ENCODE results near the gene BHLHA15. TPM values are rescaled to one million over a fixed set of nuclear protein-coding genes. Genes with fewer than 3 reads are reported as not detected.

The BHLHA15 gene
- polyA plus RNA-seq, 1 donor (not counting 4 experiments of a cell fraction or from before 2014, with no cell fraction given): not detected

DNA sequence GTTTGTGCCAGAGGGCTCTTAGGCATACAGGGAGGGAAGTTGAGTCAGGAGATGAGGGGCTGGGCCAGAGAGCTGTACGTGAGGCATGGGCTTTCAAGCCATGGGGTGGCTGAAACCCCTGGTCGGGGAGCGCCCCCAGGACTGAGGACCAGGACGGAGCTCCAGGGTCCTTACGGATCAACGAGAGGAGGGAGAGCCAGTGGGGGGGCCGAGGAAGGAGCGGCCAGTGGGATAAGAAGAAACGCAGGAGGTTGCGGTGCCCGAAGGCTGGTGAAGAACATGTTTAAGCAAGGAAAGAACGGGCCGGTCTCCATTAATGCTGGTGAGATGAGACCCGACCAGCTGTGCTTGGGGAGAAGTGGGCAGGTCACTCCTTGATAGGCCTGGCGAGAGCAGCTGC is 43.6 kb upstream of the BHLHA15 start:
- dilution Hi-C loops (cut with MboI; ENCODE audit: extremely low pct_ligation_motif_present, low sequenced_read_pairs): no loop called here

DNA sequence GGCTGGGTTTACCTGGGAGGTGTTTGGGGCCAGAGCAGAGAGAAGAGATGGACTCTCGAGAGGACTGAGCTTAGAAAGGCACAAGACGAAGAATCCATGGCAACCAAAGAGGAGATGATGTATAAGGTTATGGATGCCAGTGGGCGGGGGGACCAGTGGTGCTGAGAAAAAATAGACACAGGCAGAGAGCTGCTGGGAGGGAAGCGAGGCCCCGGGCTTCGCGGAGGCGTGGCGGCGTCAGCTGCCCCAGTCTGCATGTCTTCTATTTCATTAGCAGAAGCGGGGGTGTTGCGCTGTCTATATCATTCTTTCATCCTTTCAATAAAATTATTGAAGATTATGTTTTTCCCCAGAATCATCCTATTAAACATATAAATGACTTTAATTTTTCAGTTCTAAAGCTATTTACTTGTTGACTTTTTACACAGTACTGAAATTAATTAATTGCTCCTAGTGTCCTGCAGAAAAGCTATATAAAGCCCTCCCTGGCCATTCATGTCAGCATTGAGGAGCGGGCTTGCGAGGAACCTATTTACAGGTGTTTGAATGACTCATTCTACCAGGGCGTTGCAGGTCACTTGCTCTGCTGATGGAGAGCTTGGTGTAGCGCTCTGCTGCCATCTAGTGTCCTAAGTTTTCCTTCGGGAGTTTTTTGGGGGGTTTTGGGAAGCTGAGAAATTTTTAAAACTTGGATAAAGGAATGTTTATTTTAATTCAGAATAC is 42.9 kb upstream of the BHLHA15 start:
- dilution Hi-C loops (cut with MboI; ENCODE audit: extremely low pct_ligation_motif_present, low sequenced_read_pairs): no loop called here
- H3K27ac ChIP-seq (ENCODE audit: control insufficient read depth, insufficient read depth, low read length): no peak overlapping the region
- H3K27me3 ChIP-seq (ENCODE audit: control insufficient read depth, extremely low read depth, insufficient read depth, low read length): no peaks in the 10 kb centered on the region
- no peaks in the 10 kb centered on the region for H3K9me1 ChIP-seq (ENCODE audit: control insufficient read depth, extremely low read depth, insufficient read depth, low read length)
- H3K36me3 ChIP-seq (ENCODE audit: control insufficient read depth in 2 of 2, extremely low read depth in 1 of 2, insufficient read depth in 2 of 2, low read length in 2 of 2): peaks cover 0 to 5% of the 10 kb centered on the region in 2 experiments
- no peak overlapping the region for H3K4me3 ChIP-seq (ENCODE audit: control insufficient read depth in 2 of 3, extremely low read depth in 1 of 3, insufficient read depth in 2 of 3, low read depth in 1 of 3, low read length in 3 of 3)
- no peaks in the 10 kb centered on the region for H3K9me3 ChIP-seq (ENCODE audit: control insufficient read depth, low read depth, low read length)
- DNase-seq (ENCODE audit: low read depth, low spot score): peak; percentile 46
- H4K20me1 ChIP-seq (ENCODE audit: control insufficient read depth, extremely low read depth, insufficient read depth, low read length): no peaks in the 10 kb centered on the region
- peaks cover 24% of the 10 kb centered on the region for H3K4me1 ChIP-seq (ENCODE audit: control insufficient read depth, extremely low read depth, insufficient read depth, low read length)
- no peak for TF ChIP-seq EZH2 (IDR thresholded peaks at IDR 0.05; ENCODE audit: low read length)
- TF ChIP-seq, protein P1, sequence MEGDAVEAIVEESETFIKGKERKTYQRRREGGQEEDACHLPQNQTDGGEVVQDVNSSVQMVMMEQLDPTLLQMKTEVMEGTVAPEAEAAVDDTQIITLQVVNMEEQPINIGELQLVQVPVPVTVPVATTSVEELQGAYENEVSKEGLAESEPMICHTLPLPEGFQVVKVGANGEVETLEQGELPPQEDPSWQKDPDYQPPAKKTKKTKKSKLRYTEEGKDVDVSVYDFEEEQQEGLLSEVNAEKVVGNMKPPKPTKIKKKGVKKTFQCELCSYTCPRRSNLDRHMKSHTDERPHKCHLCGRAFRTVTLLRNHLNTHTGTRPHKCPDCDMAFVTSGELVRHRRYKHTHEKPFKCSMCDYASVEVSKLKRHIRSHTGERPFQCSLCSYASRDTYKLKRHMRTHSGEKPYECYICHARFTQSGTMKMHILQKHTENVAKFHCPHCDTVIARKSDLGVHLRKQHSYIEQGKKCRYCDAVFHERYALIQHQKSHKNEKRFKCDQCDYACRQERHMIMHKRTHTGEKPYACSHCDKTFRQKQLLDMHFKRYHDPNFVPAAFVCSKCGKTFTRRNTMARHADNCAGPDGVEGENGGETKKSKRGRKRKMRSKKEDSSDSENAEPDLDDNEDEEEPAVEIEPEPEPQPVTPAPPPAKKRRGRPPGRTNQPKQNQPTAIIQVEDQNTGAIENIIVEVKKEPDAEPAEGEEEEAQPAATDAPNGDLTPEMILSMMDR (optimal IDR thresholded peaks at IDR 0.05 in 1 of 3, IDR thresholded peaks at IDR 0.05 in 1 of 3, conservative IDR thresholded peaks at IDR 0.05 in 1 of 3; ENCODE audit: extremely low read depth in 1 of 3, insufficient read depth in 2 of 3, low read length in 3 of 3): peak; percentile 67 to 76 (median 72)
- no peak overlapping the region for H3K9ac ChIP-seq (ENCODE audit: control insufficient read depth, extremely low read depth, insufficient read depth, low read length)
- H2AFZ ChIP-seq (ENCODE audit: control insufficient read depth, low read length): no peak overlapping the region
- no peak overlapping the region for H3K4me2 ChIP-seq (ENCODE audit: control insufficient read depth, extremely low read depth, insufficient read depth, low read depth, low read length)
- H3K79me2 ChIP-seq (ENCODE audit: control insufficient read depth, insufficient read depth, low read length): peaks cover 11% of the 10 kb centered on the region
- FAIRE-seq: peak; percentile 74

More for the DNA sequence above, 43.6 kb upstream of the BHLHA15 start:
- Histone ChIP-seq H3K9ac (ENCODE audit: control insufficient read depth, extremely low read depth, insufficient read depth, low read length) (no peak overlapping the region), H2AFZ (ENCODE audit: control insufficient read depth, low read length) (no peak overlapping the region), H4K20me1 (ENCODE audit: control insufficient read depth, extremely low read depth, insufficient read depth, low read length) (no peaks in the 10 kb centered on the region), H3K9me3 (ENCODE audit: control insufficient read depth, low read depth, low read length) (no peaks in the 10 kb centered on the region), H3K4me1 (ENCODE audit: control insufficient read depth, extremely low read depth, insufficient read depth, low read length) (peaks cover 30% of the 10 kb centered on the region), H3K36me3 (ENCODE audit: control insufficient read depth in 2 of 2, extremely low read depth in 1 of 2, insufficient read depth in 2 of 2, low read length in 2 of 2) (peaks cover 0 to 5% of the 10 kb centered on the region in 2 experiments), H3K27ac (ENCODE audit: control insufficient read depth, insufficient read depth, low read length) (no peak overlapping the region), H3K79me2 (ENCODE audit: control insufficient read depth, insufficient read depth, low read length) (peaks cover 11% of the 10 kb centered on the region), H3K4me3 (ENCODE audit: control insufficient read depth in 2 of 3, extremely low read depth in 1 of 3, insufficient read depth in 2 of 3, low read depth in 1 of 3, low read length in 3 of 3) (no peak overlapping the region), H3K9me1 (ENCODE audit: control insufficient read depth, extremely low read depth, insufficient read depth, low read length) (no peaks in the 10 kb centered on the region), H3K27me3 (ENCODE audit: control insufficient read depth, extremely low read depth, insufficient read depth, low read length) (no peaks in the 10 kb centered on the region), H3K4me2 (ENCODE audit: control insufficient read depth, extremely low read depth, insufficient read depth, low read depth, low read length) (no peak overlapping the region)
- no peak for DNase-seq (ENCODE audit: low read depth, low spot score)
- TF ChIP-seq, protein P1 (optimal IDR thresholded peaks at IDR 0.05 in 1 of 3, IDR thresholded peaks at IDR 0.05 in 1 of 3, conservative IDR thresholded peaks at IDR 0.05 in 1 of 3; ENCODE audit: extremely low read depth in 1 of 3, insufficient read depth in 2 of 3, low read length in 3 of 3): no peak
- TF ChIP-seq EZH2 (IDR thresholded peaks at IDR 0.05; ENCODE audit: low read length): no peak
- FAIRE-seq: no peak
